Gastrocnemius medialis (tissue), 4 donors: ENCODE results near the gene TDRD3. TPM values are rescaled to one million over a fixed set of nuclear protein-coding genes. Genes with fewer than 3 reads are reported as not detected.

Experiments
- ATAC-seq, 2 donors: fragments of 150-250 bp; one replicate each; pipeline ENCODE4 v1.9.1; 2016
- DNase-seq, 2 donors: peaks; one replicate each; pipeline ENCODE4 v3.0.0-alpha.2; 2019
- H3K27ac ChIP-seq, 4 donors: fragments of 200-600 bp; sonication (generic); 1 replicate in 1 of 4; 2 replicates in 3 of 4; pipeline ENCODE4 v1.5.1; 2016 to 2018; ENCODE audit warnings: mild to moderate bottlenecking in 2 of 4, moderate library complexity in 1 of 4
- H3K27me3 ChIP-seq, 3 donors: fragments of 200-600 bp; sonication (generic) in 2 of 3; 1 replicate in 1 of 3; 2 replicates in 2 of 3; pipeline versions ENCODE4 v1.5.1 to v1.6.0; 2016 to 2019; ENCODE audit warnings: mild to moderate bottlenecking in 1 of 3, moderate library complexity in 1 of 3
- H3K36me3 ChIP-seq, 2 donors: fragments of 200-600 bp; sonication (generic) in 1 of 2; one replicate each; pipeline ENCODE4 v1.5.1; 2017 to 2018
- H3K4me1 ChIP-seq, 2 donors: fragments of 200-600 bp; sonication (generic) in 1 of 2; one replicate each; pipeline ENCODE4 v1.5.1; 2016 to 2017; ENCODE audit warnings: mild to moderate bottlenecking in 2 of 2
- H3K4me3 ChIP-seq, 4 donors: fragments of 200-600 bp; sonication (generic) in 3 of 4; 1 replicate in 1 of 4; 2 replicates in 3 of 4; pipeline ENCODE4 v1.5.1; 2016 to 2019; ENCODE audit warnings: mild to moderate bottlenecking in 2 of 4
- H3K9me3 ChIP-seq, 3 donors: fragments of 200-600 bp; sonication (generic) in 2 of 3; 1 replicate in 1 of 3; 2 replicates in 2 of 3; pipeline ENCODE4 v1.5.1; 2016 to 2019
- CTCF ChIP-seq, 5 experiments: fragments of 450-650 bp in 3 of 5; fragments of 200-600 bp in 2 of 5; sonication (generic) in 2 of 5; IDR thresholded peaks in 4 of 5; conservative IDR thresholded peaks in 1 of 5; 1 replicate in 4 of 5; 2 replicates in 1 of 5; pipeline ENCODE4 v1.5.1; 2016 to 2019; ENCODE audit warnings: antibody characterized with exemption in 5 of 5, mild to moderate bottlenecking in 3 of 5, moderate library complexity in 3 of 5
- POLR2A ChIP-seq, 2 donors: fragments of 450-650 bp; IDR thresholded peaks; one replicate each; pipeline ENCODE4 v1.6.1; 2017; ENCODE audit warnings: antibody characterized with exemption in 2 of 2, mild to moderate bottlenecking in 2 of 2, moderate library complexity in 2 of 2
- in situ Hi-C, 4 donors: fragments of 200-750 bp; cut with MboI; loops; one replicate each; pipeline versions ENCODE4 v1.15.0 to v1.8.0; 2017; ENCODE audit warnings: low sequenced_read_pairs in 4 of 4
- intact Hi-C: fragments of 100-400 bp; cut with DNase I; formaldehyde crosslinking; loops from one replicate; pipeline ENCODE4 v1.15.1; 2023; ENCODE audit warnings: low total_unique reads
- total RNA-seq, 4 donors: library from RNA; depleted of rRNA; stranded (reverse); fragments of >200 nt; gene quantifications; one replicate each; pipeline versions ENCODE4 v1.1.0 to v1.2.3, GENCODE V29; 2016

The TDRD3 gene
- total RNA-seq, result 10 to 100 TPM; 13.1 to 37.8 (median 17.7) TPM

GRCh38 chr13:60396783-60397703 lies at the start of gene TDRD3:
TDRD3 (plus strand) TSS chr13:60397220; CDS start chr13:60397365, 145 bp downstream.
- DNase-seq, result peak; percentile 77 to 85
- ATAC-seq, result peak; percentile 83 to 87
- H3K4me1 ChIP-seq, result peaks cover 28 to 37% of the 10 kb centered on the region in 2 donors
- H3K27me3 ChIP-seq, result no peaks in the 10 kb centered on the region
- intact Hi-C loops, result loop anchor here (2.0 to 5.0 kb wide), 2 partner anchors 35 to 232 kb away; no protein-coding TSS in a partner anchor
- H3K9me3 ChIP-seq, result no peaks in the 10 kb centered on the region
- TF ChIP-seq POLR2A (IDR thresholded peaks at IDR 0.05) (peak; percentile 56 to 72), CTCF (IDR thresholded peaks at IDR 0.05 in 4 of 5, conservative IDR thresholded peaks at IDR 0.05 in 1 of 5) (peak; percentile 76 to 93 (median 82))
- H3K27ac ChIP-seq, result peak within 1 kb of the TSS; percentile 93 to 98 (median 96)
- in situ Hi-C loops, result loop anchor here in 3 of 4 donors (10.0 to 25.0 kb wide), 2 partner anchors 232 to 235 kb away; partner anchors contain the start of gene DIAPH3 (in 3 of the 3)
- H3K36me3 ChIP-seq, result no peaks in the 10 kb centered on the region
- peak within 1 kb of the TSS; percentile 68 to 91 (median 79) for H3K4me3 ChIP-seq

DNA sequence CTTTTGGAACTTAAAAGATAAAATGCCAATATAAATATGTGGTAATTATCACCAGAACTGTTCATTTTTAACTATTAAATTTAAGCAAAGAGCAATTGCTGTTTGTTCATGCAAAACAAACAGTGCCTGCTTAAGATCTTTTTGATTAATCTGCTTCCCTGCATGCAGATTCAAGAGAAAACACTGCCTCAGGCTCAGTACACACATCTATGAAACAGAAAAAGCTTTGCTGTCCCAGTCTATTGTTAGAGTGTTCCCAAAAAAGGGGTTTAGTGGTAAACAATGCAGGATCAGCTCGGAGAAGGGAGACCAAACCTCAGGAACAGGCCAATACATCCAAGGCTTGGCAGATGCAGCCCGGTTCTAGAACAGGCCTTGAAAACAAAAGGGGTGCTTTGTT lies 49.3 kb upstream of the TDRD3 start:
- in situ Hi-C loops, result loop anchor here in 1 of 4 donors (25.0 kb wide), 1 partner anchor 960 kb away; no protein-coding TSS in a partner anchor
- TF ChIP-seq POLR2A (IDR thresholded peaks at IDR 0.05) (no peak), CTCF (IDR thresholded peaks at IDR 0.05 in 4 of 5, conservative IDR thresholded peaks at IDR 0.05 in 1 of 5) (no peak)
- DNase-seq (no peak), ATAC-seq (no peak)
- Histone ChIP-seq H3K36me3 (no peaks in the 10 kb centered on the region), H3K27ac (no peak overlapping the region), H3K4me3 (no peak overlapping the region), H3K27me3 (no peaks in the 10 kb centered on the region), H3K4me1 (no peaks in the 10 kb centered on the region), H3K9me3 (no peaks in the 10 kb centered on the region)
- intact Hi-C loops, result no loop called here

DNA sequence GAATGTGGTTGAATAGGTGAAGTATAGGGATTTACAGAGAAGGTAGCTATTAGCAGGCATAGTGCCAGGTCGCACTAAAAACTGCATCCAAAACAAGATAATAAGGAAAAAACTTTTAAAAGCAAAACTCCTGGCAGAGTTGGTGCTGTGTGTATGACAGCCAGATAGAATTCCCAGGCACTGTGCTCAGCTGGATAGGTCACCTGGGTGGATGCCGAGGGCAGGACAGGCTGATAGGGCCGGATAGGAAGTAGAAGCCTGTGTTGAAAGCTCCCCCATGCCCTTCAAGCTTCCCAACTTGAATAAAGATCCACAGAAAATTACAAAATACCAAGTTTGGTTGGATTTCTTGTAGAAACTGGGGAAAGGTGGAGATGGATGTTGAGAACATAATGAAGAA lies 48.9 kb upstream of the TDRD3 start:
- Histone ChIP-seq H3K36me3 (no peaks in the 10 kb centered on the region), H3K27ac (no peak overlapping the region), H3K9me3 (no peaks in the 10 kb centered on the region), H3K27me3 (no peaks in the 10 kb centered on the region), H3K4me1 (no peaks in the 10 kb centered on the region), H3K4me3 (no peak overlapping the region)
- DNase-seq, result no peak
- no peak for ATAC-seq
- TF ChIP-seq CTCF (IDR thresholded peaks at IDR 0.05 in 4 of 5, conservative IDR thresholded peaks at IDR 0.05 in 1 of 5) (no peak), POLR2A (IDR thresholded peaks at IDR 0.05) (no peak)
- in situ Hi-C loops, result loop anchor here in 1 of 4 donors (25.0 kb wide), 1 partner anchor 961 kb away; no protein-coding TSS in a partner anchor
- intact Hi-C loops, result no loop called here

DNA sequence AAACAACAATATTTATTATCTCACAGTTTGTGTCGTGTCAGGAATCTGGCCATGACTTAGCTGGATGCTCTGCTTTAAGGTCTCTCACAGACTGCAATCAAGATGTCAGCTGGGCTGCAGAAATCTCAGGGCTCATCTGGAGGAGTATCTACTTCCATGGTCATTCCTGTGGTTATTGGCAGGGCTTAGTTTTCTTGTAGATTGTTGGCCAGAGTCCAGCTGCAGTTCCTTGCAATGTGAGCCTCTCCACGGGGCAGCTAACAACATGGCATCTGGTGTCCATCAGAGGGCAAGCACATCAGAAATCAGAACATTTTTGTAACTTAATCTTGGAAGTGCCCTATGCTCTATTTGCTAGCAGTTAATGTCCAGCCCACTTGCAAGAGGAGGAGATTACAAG lies 45.7 kb upstream of the TDRD3 start:
- Histone ChIP-seq H3K9me3 (no peaks in the 10 kb centered on the region), H3K27ac (no peak overlapping the region), H3K4me3 (no peak overlapping the region), H3K4me1 (no peaks in the 10 kb centered on the region), H3K27me3 (no peaks in the 10 kb centered on the region), H3K36me3 (no peaks in the 10 kb centered on the region)
- peak in 1 of 2 donors; percentile 8 for ATAC-seq
- no peak for TF ChIP-seq CTCF (IDR thresholded peaks at IDR 0.05 in 4 of 5, conservative IDR thresholded peaks at IDR 0.05 in 1 of 5)
- TF ChIP-seq POLR2A (IDR thresholded peaks at IDR 0.05), result no peak
- intact Hi-C loops (no loop called here), in situ Hi-C loops (no loop called here)
- DNase-seq, result peak in 1 of 2 donors; percentile 11
